Activated CD4-positive, alpha-beta T cell treated with anti-CD3 and anti-CD28 coated beads, Interleukin-10, Interleukin-2, amounts not matched to agents 100 ng/mL and 50 ng/mL, durations not matched to agents 16 hours and 8 hours (primary cell): Measurements from ENCODE around the gene IVNS1ABP.
A peak's percentile ranks its signal among the peaks of the same experiment; 100 is the strongest.
"Not testable (repeated sequence)": the region's sequence is repeated elsewhere in the genome, so short reads cannot be mapped to it uniquely, and the experiment has no call there.

Experiments used
- DNase-seq: peaks from one replicate; pipeline ENCODE4 v3.0.0-alpha.2; 2020

IVNS1ABP gene

GRCh38 chr1:185328255-185328654, 11.2 kb upstream of the IVNS1ABP start:
- no peak for DNase-seq

DNA sequence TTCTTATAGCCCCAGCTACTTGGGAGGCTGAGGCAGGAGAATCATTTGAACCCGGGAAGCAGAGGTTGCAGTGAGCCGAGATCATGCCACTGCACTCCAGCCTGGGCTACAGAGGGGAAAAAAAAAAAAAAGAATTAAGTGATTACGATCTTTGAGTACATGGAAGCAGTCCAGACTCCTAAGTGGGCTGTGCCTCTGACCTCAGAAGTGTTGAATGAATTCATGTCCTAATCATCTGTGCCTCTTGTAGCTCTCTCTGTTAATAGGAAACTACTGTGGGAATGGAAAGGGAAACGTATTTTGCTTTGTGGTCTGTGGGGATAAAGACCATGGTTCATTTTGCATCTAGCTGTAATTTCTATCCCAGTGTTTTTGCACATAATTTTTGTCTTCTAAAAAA, 8.4 kb upstream of the IVNS1ABP start:
- DNase-seq, result no peak

DNA sequence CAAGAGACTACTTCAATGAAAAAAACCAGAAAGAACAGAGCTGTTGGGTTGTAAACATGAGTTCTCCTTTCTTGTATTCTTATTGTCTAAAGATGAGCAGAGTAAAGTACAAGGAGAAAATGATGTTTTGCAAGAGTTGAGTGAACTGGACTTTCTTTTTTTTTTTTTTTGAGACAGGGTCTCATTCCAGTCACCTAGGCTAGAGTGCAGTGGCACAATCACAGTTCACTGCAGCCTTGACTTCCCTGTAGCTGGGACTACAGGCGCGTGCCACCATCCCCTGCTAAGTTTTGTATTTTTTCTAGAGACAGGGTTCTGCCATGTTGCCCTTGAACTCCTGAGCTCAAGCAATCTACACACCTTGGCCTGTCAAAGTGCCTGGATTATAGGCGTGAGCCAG, 7.1 kb upstream of the IVNS1ABP start:
- no peak for DNase-seq

GRCh38 chr1:185322636-185323035, 5.6 kb upstream of the IVNS1ABP start:
- DNase-seq, result no peak

- not testable (repeated sequence) for DNase-seq
These were observed 4.7 kb upstream of the IVNS1ABP start for GRCh38 chr1:185321653-185322221.

- DNase-seq, result not testable (repeated sequence)
These were observed 4.1 kb upstream of the IVNS1ABP start for GRCh38 chr1:185321104-185321503.

DNA sequence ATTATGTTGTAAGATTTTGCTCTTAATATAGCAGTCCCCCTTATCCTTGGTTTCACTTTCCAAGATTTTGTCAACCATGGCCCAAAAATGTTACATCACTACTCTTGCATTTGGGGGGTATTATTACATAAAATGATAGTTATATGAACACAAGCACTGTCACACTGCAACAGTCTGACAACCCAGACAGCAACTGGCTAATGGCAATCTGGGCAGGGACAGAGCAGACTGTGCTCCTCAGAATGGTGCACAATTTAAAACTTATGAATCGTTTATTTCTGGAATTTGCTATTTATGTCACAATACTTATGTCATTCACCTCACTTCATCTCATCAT, 2.1 kb upstream of the IVNS1ABP start:
- no peak for DNase-seq

DNA sequence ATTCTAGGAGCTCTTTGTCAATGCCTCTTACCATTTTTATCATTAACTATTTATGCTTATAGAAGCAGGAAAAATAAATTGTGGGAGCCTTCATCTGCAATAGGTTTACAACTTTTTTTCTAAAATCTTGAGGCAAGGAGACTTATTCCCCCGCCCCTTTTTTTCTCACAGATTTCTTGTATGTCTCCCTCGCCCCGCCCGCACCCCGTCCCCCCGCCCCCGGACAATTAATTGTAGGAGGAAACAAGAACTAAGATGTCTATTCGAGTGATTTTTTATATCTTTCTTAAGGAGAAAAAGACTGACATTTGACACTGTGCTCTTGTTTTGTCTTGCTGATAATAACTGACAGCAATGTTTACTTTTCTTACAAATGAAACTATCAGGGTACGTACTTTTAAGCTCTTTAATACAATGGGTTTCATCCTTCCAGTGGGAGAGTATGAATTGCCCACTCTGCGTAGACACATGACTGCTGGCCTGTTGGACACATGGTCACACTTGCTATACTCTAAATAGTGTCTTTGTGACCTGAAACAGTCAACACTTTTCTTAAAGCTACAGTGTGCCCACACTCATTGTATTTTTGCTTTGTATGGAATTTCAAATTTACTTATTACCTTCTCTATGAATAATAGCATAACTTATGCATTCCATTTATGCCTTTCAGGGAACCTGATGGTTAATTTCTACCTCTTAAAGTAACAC, 1.5 kb upstream of the IVNS1ABP start:
- no peak for DNase-seq

DNA sequence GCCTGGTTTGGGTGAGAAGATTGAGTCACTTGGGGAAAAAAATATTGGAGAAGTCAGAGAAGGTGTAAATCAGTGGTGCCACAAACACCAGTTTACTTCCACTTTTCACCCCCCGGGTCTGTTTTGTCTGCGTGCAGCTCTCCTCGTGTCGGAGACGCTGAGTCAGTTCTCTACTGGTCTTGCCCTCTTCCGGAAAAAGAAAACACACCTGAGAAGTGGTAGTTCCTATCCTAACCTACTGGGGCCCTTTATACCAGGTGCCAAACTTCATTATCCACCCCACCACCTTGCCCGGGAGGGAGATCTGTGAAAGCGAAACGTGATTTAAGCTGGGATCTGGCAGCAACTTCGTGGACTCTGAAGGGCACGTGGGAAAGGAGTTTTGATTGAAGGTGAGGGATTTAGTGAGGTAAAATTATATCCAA, 855 bp upstream of the IVNS1ABP start:
- peak; percentile 85 for DNase-seq

DNA sequence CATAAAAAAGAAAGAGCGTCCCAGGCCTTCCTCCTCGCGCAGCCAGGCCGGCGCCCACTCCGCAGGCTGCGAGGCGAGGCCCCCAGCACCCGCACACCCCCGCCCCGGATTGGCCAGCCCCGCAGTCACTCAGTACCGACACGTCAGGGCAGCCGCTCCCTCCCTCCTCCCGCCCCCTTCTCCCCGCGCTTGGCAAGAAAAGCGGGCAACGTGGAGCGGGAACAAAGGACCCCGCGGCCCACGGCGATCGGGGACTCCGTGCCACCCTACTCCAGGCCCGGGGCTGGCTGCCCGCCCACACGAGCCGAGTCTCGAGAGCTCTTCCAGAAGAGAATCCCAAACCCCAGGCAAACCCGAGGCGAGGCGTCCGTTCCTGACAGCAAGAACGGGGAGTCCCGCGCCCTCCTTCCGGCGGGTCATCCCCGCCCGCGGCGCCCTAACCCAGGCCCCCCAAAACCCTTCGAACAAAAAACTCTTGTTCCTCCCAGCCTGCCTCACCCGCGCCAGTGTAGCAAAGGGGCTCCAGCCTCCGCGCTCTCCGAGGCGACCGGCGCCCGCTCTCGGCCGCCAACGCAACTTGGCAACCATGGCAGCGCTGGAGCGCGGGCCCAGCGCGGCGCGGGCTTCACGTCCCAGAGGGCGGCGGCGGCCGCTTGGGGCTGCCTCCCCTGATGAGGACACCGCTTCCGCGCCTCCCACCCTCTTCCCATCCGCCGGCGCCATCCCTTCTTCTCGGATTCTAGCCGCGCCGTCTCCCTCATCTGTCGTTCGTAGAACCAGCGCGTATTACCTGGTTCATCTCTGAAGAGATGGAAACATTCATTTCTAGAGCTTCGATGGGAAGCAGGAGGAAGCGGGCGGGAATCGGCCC, 645 bp downstream of the IVNS1ABP start:
- DNase-seq, result peak; percentile 94

DNA sequence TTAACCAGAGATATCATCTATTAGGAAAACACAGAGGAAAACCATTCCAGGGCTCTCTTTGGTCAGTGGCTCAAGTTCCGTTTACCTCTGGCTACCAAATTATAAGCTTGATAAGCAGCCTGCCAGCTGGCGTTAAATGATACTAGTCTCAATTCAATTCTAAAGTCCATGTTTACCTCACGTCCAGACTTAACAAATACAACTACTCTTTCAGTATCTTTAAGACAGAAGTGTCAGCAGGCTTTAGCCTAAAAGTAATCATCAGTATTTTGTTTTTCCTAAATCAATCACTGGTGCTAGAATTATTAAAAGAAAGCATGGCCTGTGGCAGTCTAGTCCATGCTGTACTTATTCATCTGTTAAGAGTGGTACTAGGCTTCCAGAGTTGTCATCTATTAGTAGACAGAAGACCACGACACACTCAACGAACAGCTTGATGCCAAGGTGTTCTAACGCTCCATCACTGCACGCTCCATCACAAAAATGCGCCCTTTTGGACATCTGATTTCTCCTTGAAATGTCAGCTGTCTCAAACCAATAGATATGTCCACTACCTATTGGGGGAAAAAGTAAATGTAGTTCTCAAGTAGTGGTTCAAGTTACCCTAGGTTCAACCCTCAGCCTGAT, 1.5 kb downstream of the IVNS1ABP start:
- DNase-seq, result no peak

DNA sequence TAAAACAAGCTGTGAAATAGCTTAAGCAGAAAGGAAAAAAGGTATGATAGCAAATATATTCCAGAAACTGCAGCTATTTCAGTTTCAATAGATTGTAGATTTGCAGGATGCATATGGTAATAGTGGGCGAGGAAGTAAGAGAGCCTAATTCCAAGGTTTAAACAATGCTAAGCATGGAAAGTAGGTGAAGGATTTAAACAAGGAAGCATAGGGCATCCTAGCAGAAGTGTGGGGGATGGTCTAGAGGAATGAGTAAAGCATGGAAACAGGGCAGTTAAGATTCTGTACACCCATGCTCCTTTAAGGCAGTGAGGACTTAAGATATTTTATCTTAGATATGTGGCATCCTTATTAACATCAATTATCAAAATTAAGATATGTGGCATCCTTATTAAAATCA, 2.6 kb downstream of the IVNS1ABP start:
- DNase-seq, result no peak

- DNase-seq, result no peak
These were observed 4.5 kb downstream of the IVNS1ABP start for GRCh38 chr1:185312361-185313138.

DNA sequence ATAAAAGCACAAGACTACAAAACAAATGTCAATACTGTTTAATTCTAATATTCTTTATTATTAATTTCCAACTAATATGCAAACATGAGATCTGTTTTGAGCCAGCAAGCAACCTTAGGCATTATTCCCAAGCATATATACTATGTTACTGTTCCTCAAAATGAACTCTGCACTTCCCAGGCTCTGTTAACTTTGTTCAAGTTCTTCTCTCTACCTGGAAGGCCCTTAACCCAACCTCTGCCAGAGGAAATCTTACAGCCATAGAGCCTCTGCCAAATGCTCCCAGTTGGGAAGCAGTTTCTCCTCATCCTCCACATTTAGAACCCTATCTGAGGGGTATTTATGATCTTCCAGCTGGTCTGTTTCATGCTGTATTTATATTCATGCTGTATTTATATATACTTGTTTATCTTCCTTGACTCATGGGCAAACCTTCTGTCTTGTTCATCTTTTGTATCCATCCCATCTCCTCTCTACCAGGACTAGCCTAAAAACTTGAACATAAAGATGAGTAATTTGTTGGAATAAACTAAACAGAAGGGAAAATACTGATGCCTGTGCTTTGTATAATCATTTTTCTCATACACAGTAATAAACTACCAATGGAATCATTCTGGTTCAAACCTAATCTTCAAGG, 5.3 kb downstream of the IVNS1ABP start:
- no peak for DNase-seq

GRCh38 chr1:185309566-185309965, 7.5 kb downstream of the IVNS1ABP start:
- DNase-seq, result no peak

DNA sequence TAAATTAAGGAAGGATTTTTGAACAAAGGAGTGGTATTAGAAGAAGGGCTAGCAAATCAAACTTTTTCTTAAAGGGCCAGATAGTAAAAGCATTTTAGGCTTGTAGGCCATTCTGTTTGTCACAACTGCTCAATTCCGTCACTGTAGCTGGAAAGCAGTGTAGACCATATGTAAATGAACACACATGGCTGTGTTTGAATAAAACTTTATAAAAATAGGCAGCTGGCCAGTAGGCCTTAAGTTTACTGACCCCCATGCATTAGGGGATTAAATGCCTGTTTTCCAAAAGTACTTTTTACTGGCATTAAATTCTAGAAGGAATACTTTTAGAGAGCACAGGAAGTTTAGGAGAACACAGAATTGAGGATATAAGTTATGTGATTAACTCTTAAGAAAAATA, 8.9 kb downstream of the IVNS1ABP start:
- DNase-seq, result no peak

DNA sequence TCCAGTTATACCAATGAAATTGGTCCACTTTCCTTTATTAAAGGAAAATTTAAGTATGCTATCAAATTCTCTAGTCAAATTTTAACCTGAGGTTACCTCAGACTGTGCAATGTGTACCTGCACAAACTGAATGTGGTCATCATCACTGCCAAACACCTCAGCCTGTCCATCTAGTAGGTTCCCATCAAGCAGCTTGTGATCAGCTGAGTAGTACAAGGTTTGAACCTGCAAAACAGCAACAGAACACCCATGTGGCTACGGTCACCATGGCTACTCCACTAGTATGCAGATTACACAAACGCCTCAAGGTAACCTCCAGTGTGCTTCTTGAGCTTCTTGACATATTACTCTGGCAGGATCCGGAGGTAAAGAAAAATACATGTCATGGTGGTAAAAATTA, 11.6 kb downstream of the IVNS1ABP start:
- no peak for DNase-seq

DNA sequence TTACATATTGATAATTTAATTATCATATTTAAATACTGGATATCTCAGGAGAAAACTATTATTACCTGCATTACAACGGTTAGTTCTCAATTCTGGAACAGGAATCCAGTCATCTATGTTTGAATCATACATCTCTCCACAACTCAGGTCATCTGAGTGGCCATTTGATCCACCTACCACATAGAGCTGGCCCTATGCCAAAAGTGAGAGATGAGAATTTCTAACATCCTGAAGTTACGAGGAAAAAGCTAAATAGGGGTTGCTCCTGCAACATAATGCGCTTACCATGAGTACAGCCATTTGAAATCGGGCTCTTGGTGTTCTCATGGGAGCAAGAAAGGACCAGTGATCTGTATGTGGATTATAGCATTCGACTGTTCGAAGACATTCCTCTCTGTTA, 16.9 kb downstream of the IVNS1ABP start:
- no peak for DNase-seq

GRCh38 chr1:185297982-185298381, 19.1 kb downstream of the IVNS1ABP start:
- no peak for DNase-seq

- DNase-seq, result no peak
These were observed 22.0 kb downstream of the IVNS1ABP start for GRCh38 chr1:185295091-185295490.

DNA sequence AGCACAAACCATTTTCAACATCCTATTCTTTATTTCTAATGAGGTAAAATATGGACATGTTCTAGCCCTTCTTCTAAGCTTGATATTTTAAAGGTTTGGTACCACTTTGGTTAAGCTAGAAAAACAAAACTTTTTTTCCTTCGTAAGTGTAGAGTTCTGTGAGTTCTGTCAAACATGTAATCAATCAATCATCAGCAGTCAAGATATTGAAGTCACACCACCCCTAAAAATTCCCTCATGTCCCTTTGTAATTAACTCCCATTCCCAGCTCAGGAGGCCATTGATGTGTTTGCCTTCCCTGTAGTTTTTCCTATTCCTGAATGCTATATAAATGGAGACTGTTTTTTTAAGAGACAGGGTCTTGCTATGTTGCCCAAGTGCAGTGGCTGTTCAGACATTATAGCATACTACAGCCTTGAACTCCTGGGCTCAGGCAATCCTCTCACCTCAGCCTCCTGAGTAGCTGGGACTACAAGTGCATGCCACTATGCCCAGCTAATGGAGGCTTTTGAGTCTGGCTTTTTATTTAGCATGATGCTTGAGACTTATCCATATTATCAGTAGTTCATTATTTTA, 23.0 kb downstream of the IVNS1ABP start:
- no peak for DNase-seq

GRCh38 chr1:185292237-185292636, 24.8 kb downstream of the IVNS1ABP start:
- no peak for DNase-seq
